ENCODE data around the gene ZNF366. TPM values are rescaled to one million over a fixed set of nuclear protein-coding genes. Genes with fewer than 3 reads are reported as not detected.
A peak's percentile ranks its signal among the peaks of the same experiment; 100 is the strongest.

The ZNF366 gene
- total and polyA plus RNA-seq, 2 experiments from 2014 or later, result not detected

DNA sequence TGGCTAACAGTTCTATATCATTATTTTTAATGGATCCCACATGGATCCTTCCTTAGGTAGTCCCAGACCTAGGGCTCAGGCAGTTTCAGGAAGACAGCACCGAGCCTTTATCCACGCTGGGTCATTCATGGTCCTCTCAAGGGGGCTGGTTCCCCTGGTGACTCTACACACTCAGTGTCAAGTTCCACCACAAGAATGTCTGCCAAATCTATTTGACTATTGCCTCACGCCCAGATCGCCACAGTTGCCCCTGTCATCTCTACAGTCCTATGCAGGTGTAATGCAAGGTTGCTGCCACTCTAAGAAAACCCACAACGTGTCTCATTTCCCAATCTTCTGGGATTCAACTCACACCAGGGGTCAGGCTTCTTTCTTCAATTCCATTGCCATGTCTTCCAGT, 8.0 kb upstream of the ZNF366 start:
- Histone ChIP-seq H3K4me2 (ENCODE audit: unreplicated experiment) (no peak overlapping the region), H3F3A (ENCODE audit: insufficient read depth) (peaks cover 30% of the 10 kb centered on the region), H2AFZ (no peak overlapping the region), H3K9ac (no peak overlapping the region), H3K4me3 (no peak overlapping the region), H3K4me1 (ENCODE audit: insufficient read depth) (peaks cover 41% of the 10 kb centered on the region), H3K9me3 (ENCODE audit: low read depth) (no peaks in the 10 kb centered on the region), H3K27me3 (replicated peaks; ENCODE audit: insufficient read depth) (no peaks in the 10 kb centered on the region), H3K27ac (no peak overlapping the region), H3K79me2 (ENCODE audit: insufficient read depth) (no peaks in the 10 kb centered on the region), H4K20me1 (ENCODE audit: insufficient read depth) (no peaks in the 10 kb centered on the region), H3K36me3 (ENCODE audit: low read depth) (no peaks in the 10 kb centered on the region), H3K9me2 (ENCODE audit: insufficient read depth) (no peaks in the 10 kb centered on the region)
- in situ Hi-C loops (cut with MboI), result no loop called here
- no peak for TF ChIP-seq EZH2 (IDR thresholded peaks at IDR 0.05; ENCODE audit: insufficient read depth, poor library complexity, severe bottlenecking)
- TF ChIP-seq EZH2phosphoT487 (IDR thresholded peaks at IDR 0.05; ENCODE audit: insufficient read depth, low read depth), result no peak
- no peak for DNase-seq
- 96 to 97% methylated on average over 5 of the region's 5 CpGs for WGBS, 2 experiments (ENCODE audit: low coverage in 1 of 2, low lambda C conversion rate in 2 of 2, missing lambda C conversion rate in 2 of 2)

DNA sequence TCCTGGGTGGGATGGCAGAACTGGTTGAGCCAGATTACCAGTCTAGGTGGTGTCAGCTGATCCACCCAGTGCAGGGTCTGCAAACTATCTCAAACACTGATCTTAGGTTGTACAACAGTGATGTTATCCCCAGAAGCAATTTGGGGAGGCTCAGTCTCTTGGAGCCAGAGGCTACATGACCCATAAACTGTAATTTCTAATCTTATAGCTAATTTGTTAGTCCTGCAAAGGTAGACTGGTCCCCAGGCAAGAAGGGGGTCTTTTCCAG, 5.3 kb upstream of the ZNF366 start:
- Histone ChIP-seq H2AFZ (no peak overlapping the region), H3K9ac (no peak overlapping the region), H4K20me1 (ENCODE audit: insufficient read depth) (no peaks in the 10 kb centered on the region), H3K36me3 (ENCODE audit: low read depth) (no peaks in the 10 kb centered on the region), H3F3A (ENCODE audit: insufficient read depth) (peaks cover 36% of the 10 kb centered on the region), H3K9me3 (ENCODE audit: low read depth) (no peaks in the 10 kb centered on the region), H3K9me2 (ENCODE audit: insufficient read depth) (no peaks in the 10 kb centered on the region), H3K4me2 (ENCODE audit: unreplicated experiment) (no peak overlapping the region), H3K4me3 (no peak overlapping the region), H3K79me2 (ENCODE audit: insufficient read depth) (no peaks in the 10 kb centered on the region), H3K4me1 (ENCODE audit: insufficient read depth) (peaks cover 35% of the 10 kb centered on the region), H3K27ac (no peak overlapping the region), H3K27me3 (replicated peaks; ENCODE audit: insufficient read depth) (no peaks in the 10 kb centered on the region)
- in situ Hi-C loops (cut with MboI), result no loop called here
- TF ChIP-seq EZH2 (IDR thresholded peaks at IDR 0.05; ENCODE audit: insufficient read depth, poor library complexity, severe bottlenecking) (no peak), EZH2phosphoT487 (IDR thresholded peaks at IDR 0.05; ENCODE audit: insufficient read depth, low read depth) (no peak)
- no peak for DNase-seq

GRCh38 chr5:72511774-72512592, 4.8 kb upstream of the ZNF366 start:
- Histone ChIP-seq H3K27ac (peak overlapping the region; percentile 98), H3K9me2 (ENCODE audit: insufficient read depth) (no peaks in the 10 kb centered on the region), H3K27me3 (replicated peaks; ENCODE audit: insufficient read depth) (no peaks in the 10 kb centered on the region), H3K4me2 (ENCODE audit: unreplicated experiment) (peak overlapping the region; percentile 84), H3F3A (ENCODE audit: insufficient read depth) (peaks cover 36% of the 10 kb centered on the region), H4K20me1 (ENCODE audit: insufficient read depth) (no peaks in the 10 kb centered on the region), H2AFZ (peak overlapping the region; percentile 54; the same call in 1 of the 2 replicates), H3K4me1 (ENCODE audit: insufficient read depth) (peaks cover 34% of the 10 kb centered on the region), H3K4me3 (peak overlapping the region; percentile 46), H3K9me3 (ENCODE audit: low read depth) (no peaks in the 10 kb centered on the region), H3K9ac (peak overlapping the region; percentile 77), H3K36me3 (ENCODE audit: low read depth) (no peaks in the 10 kb centered on the region), H3K79me2 (ENCODE audit: insufficient read depth) (no peaks in the 10 kb centered on the region)
- 91% methylated on average over 6 of the region's 6 CpGs for WGBS, 2 experiments (ENCODE audit: low coverage in 1 of 2, low lambda C conversion rate in 2 of 2, missing lambda C conversion rate in 2 of 2)
- peak; percentile 69 for DNase-seq
- in situ Hi-C loops (cut with MboI), result no loop called here
- no peak for TF ChIP-seq EZH2phosphoT487 (IDR thresholded peaks at IDR 0.05; ENCODE audit: insufficient read depth, low read depth)
- TF ChIP-seq EZH2 (IDR thresholded peaks at IDR 0.05; ENCODE audit: insufficient read depth, poor library complexity, severe bottlenecking), result no peak

GRCh38 chr5:72511366-72511765, 4.2 kb upstream of the ZNF366 start:
- Histone ChIP-seq H3K36me3 (ENCODE audit: low read depth) (no peaks in the 10 kb centered on the region), H3K9ac (peak overlapping the region; percentile 77), H3K9me3 (ENCODE audit: low read depth) (no peaks in the 10 kb centered on the region), H3K4me2 (ENCODE audit: unreplicated experiment) (peak overlapping the region; percentile 84), H3K27ac (peak overlapping the region; percentile 98), H3K9me2 (ENCODE audit: insufficient read depth) (no peaks in the 10 kb centered on the region), H3K4me1 (ENCODE audit: insufficient read depth) (peaks cover 34% of the 10 kb centered on the region), H3F3A (ENCODE audit: insufficient read depth) (peaks cover 36% of the 10 kb centered on the region), H4K20me1 (ENCODE audit: insufficient read depth) (no peaks in the 10 kb centered on the region), H3K4me3 (peak overlapping the region; percentile 46), H3K27me3 (replicated peaks; ENCODE audit: insufficient read depth) (no peaks in the 10 kb centered on the region), H2AFZ (peak overlapping the region; percentile 54), H3K79me2 (ENCODE audit: insufficient read depth) (no peaks in the 10 kb centered on the region)
- in situ Hi-C loops (cut with MboI), result no loop called here
- no peak for TF ChIP-seq EZH2 (IDR thresholded peaks at IDR 0.05; ENCODE audit: insufficient read depth, poor library complexity, severe bottlenecking)
- TF ChIP-seq EZH2phosphoT487 (IDR thresholded peaks at IDR 0.05; ENCODE audit: insufficient read depth, low read depth), result no peak
- DNase-seq, result peak; percentile 70
- 19 to 21% methylated on average over 3 of the region's 3 CpGs for WGBS, 2 experiments (ENCODE audit: low coverage in 1 of 2, low lambda C conversion rate in 2 of 2, missing lambda C conversion rate in 2 of 2)
